Prostate gland (tissue), 2 donors: ENCODE results near the gene EED.

Experiments used
- POLR2A ChIP-seq: fragments of 450-650 bp; IDR thresholded peaks from one replicate; pipeline ENCODE4 v1.6.1; 2016; ENCODE audit warnings: antibody characterized with exemption, mild to moderate bottlenecking
- POLR2AphosphoS5 ChIP-seq: sonication (generic); formaldehyde crosslinking; IDR thresholded peaks from one replicate; pipeline ENCODE4 v1.6.1; 2017; ENCODE audit warnings: antibody characterized with exemption
- TF ChIP-seq, protein P1 (sequence below), 4 experiments: fragments of 200-600 bp in 2 of 4; fragments of 450-650 bp in 2 of 4; sonication (generic) in 2 of 4; IDR thresholded peaks; 1 replicate in 3 of 4; 2 replicates in 1 of 4; pipeline ENCODE4 v1.5.1; 2016 to 2019; ENCODE audit warnings: antibody characterized with exemption in 4 of 4, mild to moderate bottlenecking in 2 of 4, moderate library complexity in 2 of 4

DNA sequence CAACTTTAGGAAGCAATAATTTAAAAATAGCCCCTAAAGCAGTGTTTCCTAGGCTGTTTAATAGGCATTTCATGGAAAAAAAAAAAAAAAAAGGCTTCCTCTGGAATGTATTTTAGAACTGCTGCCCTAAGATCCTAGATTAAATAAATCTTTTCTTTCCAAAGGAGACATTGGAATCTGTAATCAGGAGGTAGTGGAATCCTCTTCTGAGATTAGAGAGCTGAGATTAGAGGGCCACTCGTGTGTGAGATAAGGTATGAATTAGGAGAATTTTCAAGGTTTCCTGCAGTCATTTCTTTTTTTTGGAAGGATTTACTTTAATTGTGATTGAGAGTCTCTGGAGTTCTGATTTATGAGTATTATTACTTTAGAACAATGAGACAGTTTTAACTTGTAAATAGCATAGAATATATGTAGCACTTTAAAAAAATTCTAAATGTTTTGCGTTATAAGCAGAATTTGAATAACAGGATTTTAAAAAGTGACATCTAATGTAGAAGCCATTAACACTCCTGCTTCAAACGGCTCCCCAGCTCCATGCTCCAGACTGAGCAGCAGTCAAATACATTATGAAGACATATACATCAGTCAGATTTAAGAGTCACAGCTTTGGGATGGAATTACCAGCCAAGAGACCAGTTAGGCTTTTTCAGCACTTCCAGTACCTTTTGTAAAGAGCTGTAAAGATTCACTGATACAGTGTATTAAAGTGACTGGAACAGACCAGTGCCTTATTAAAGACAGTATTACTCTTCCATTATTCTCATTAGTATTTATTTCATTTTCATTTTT, 5.0 kb downstream of the EED start:
- no peak for TF ChIP-seq POLR2A
- TF ChIP-seq, protein P1, sequence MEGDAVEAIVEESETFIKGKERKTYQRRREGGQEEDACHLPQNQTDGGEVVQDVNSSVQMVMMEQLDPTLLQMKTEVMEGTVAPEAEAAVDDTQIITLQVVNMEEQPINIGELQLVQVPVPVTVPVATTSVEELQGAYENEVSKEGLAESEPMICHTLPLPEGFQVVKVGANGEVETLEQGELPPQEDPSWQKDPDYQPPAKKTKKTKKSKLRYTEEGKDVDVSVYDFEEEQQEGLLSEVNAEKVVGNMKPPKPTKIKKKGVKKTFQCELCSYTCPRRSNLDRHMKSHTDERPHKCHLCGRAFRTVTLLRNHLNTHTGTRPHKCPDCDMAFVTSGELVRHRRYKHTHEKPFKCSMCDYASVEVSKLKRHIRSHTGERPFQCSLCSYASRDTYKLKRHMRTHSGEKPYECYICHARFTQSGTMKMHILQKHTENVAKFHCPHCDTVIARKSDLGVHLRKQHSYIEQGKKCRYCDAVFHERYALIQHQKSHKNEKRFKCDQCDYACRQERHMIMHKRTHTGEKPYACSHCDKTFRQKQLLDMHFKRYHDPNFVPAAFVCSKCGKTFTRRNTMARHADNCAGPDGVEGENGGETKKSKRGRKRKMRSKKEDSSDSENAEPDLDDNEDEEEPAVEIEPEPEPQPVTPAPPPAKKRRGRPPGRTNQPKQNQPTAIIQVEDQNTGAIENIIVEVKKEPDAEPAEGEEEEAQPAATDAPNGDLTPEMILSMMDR (IDR thresholded peaks at IDR 0.05): no peak
- no peak for TF ChIP-seq POLR2AphosphoS5
